HFFc6 (cell line): ENCODE data around the gene LTBP2. TPM values are rescaled to one million over a fixed set of nuclear protein-coding genes. Genes with fewer than 3 reads are reported as not detected.

Experiments
- DNase-seq: peaks from one replicate; pipeline ENCODE4 v3.0.0-alpha.2; 2018
- H3K27ac Mint-ChIP-seq: 2 replicates; pipeline ENCODE4 v1.8.0; 2020; ENCODE audit warnings: mild to moderate bottlenecking, mixed read lengths
- H3K27me3 Mint-ChIP-seq: 2 replicates; pipeline ENCODE4 v1.8.0; 2021; ENCODE audit warnings: mild to moderate bottlenecking, moderate library complexity, mixed read lengths; ENCODE audit not compliant: insufficient read depth
- H3K36me3 Mint-ChIP-seq: 2 replicates; pipeline ENCODE4 v1.8.0; 2021; ENCODE audit warnings: low read depth, mixed read lengths
- H3K4me1 Mint-ChIP-seq: 2 replicates; pipeline ENCODE4 v1.8.0; 2020; ENCODE audit warnings: low read depth, mixed read lengths
- H3K4me3 Mint-ChIP-seq: 2 replicates; pipeline ENCODE4 v1.8.0; 2020; ENCODE audit warnings: mild to moderate bottlenecking, moderate library complexity, mixed read lengths
- H3K9me3 Mint-ChIP-seq: 2 replicates; pipeline ENCODE4 v1.8.0; 2020; ENCODE audit warnings: mild to moderate bottlenecking, mixed read lengths
- total RNA-seq, 6 experiments: library from RNA; stranded (reverse); fragmentation: NEBNext Ultra II Directional; extraction: Animal tissue kit (Norgen Biotek cat#: 25700); gene quantifications; 2 replicates in 1 of 6; 3 replicates in 5 of 6; pipeline ENCODE4 v1.2.3, GENCODE V29; 2021
- TF ChIP-seq, protein P1 (sequence below): fragments of 200-600 bp; sonication (generic); IDR thresholded peaks from 2 replicates; pipeline ENCODE4 v1.5.0; 2021; ENCODE audit warnings: antibody characterized with exemption, mild to moderate bottlenecking

The LTBP2 gene
- total RNA-seq, 6 experiments from 2014 or later = 109 to 165 (median 120) TPM

- peaks cover 4% of the 10 kb centered on the region for H3K27me3 Mint-ChIP-seq
- H3K9me3 Mint-ChIP-seq = no peaks in the 10 kb centered on the region
- H3K4me1 Mint-ChIP-seq = peaks cover 44% of the 10 kb centered on the region
- no peaks in the 10 kb centered on the region for H3K36me3 Mint-ChIP-seq
- H3K27ac Mint-ChIP-seq = no peak overlapping the region
- peak; percentile 25 for DNase-seq
- TF ChIP-seq, protein P1, sequence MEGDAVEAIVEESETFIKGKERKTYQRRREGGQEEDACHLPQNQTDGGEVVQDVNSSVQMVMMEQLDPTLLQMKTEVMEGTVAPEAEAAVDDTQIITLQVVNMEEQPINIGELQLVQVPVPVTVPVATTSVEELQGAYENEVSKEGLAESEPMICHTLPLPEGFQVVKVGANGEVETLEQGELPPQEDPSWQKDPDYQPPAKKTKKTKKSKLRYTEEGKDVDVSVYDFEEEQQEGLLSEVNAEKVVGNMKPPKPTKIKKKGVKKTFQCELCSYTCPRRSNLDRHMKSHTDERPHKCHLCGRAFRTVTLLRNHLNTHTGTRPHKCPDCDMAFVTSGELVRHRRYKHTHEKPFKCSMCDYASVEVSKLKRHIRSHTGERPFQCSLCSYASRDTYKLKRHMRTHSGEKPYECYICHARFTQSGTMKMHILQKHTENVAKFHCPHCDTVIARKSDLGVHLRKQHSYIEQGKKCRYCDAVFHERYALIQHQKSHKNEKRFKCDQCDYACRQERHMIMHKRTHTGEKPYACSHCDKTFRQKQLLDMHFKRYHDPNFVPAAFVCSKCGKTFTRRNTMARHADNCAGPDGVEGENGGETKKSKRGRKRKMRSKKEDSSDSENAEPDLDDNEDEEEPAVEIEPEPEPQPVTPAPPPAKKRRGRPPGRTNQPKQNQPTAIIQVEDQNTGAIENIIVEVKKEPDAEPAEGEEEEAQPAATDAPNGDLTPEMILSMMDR = no peak
- H3K4me3 Mint-ChIP-seq = no peak overlapping the region
These were observed 22.4 kb upstream of the LTBP2 start for GRCh38 chr14:74634481-74634880.

DNA sequence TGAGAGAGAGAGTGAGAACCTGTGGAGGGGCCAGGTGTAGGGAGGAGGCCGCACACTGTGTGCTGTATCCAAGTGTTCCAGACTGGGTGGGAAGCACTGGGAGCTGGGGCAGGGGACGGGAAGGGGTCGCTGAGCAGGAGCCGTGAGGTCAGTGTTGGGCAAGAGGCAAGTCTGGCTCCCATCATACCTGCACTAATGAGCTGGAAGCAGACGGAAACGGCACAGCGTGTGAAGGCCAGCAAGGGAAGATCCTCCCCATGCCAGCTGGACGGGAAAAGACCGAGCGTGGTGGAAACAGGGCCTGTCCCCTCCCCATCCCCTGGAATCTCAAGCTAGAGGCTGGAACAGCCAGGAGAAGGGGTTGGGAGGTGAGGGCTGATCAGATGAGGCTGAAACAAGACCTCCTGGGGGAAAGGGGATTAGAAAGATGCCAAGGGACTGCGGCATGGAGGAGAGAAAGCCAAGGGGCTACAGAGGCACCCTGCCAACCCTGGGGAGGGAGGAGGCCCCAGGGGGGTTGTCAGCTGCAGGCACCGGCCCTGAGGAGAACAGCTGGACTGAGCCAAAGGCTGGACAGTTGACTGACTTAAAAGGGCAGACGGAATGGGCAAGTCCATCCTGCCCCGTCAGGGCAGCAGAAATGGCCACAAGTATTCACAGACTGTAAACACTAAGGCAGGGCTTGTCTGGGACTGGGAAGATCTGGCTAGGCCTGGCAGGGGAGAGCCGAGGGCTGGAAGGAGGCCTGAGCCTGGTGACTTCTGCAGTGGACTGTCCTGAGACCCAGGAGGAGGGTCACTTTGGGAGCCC lies 19.0 kb upstream of the LTBP2 start:
- DNase-seq = no peak
- Mint-ChIP-seq H3K4me3 (no peak overlapping the region), H3K9me3 (no peaks in the 10 kb centered on the region), H3K36me3 (no peaks in the 10 kb centered on the region), H3K27me3 (peaks cover 3% of the 10 kb centered on the region), H3K4me1 (peaks cover 39% of the 10 kb centered on the region), H3K27ac (no peak overlapping the region)
- TF ChIP-seq, protein P1 = no peak

DNA sequence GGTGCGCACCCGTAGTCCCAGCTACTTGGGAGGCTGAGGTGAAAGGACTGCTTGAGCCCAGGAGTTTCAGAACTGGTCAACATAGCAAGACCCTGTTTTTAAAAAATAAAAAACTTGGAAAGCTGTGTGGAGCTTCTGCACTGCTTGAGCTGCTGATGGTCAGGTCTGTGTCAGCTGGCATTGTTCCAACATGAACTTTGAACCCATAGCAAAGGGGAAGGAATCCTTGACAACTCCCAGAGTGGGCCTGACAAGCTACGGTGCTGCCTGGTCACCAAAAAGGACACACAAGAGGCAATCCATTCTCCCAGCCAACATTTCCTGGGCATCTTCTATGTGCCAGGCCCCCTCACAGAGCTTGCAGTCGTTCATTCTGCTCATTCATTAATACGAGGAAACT lies 16.4 kb upstream of the LTBP2 start:
- no peaks in the 10 kb centered on the region for H3K36me3 Mint-ChIP-seq
- TF ChIP-seq, protein P1 = no peak
- no peaks in the 10 kb centered on the region for H3K9me3 Mint-ChIP-seq
- no peak overlapping the region for H3K4me3 Mint-ChIP-seq
- DNase-seq = no peak
- H3K4me1 Mint-ChIP-seq = peaks cover 23% of the 10 kb centered on the region
- peaks cover 2% of the 10 kb centered on the region for H3K27me3 Mint-ChIP-seq
- no peak overlapping the region for H3K27ac Mint-ChIP-seq

DNA sequence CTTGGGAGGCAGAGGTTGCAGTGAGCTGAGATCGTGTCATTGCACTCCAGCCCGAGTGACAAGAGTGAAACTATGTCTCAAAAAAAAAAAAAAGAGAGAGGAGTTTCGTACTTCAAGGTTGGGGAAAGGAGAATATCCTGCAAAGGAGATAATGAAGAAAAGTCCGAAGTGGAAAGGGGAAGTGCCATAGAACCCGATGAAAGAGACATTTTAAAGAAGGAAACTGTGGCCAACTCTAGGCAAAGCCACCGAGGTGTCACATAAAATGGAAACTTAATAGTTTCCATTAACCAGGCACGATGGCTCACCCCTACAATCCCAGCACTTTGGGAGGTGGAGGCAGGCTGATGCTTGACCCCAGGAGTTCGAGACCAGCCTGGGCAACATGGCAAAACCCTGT lies 15.0 kb upstream of the LTBP2 start:
- Mint-ChIP-seq H3K4me1 (peaks cover 24% of the 10 kb centered on the region), H3K4me3 (no peak overlapping the region), H3K27ac (no peak overlapping the region), H3K36me3 (no peaks in the 10 kb centered on the region), H3K27me3 (peaks cover 2% of the 10 kb centered on the region), H3K9me3 (no peaks in the 10 kb centered on the region)
- TF ChIP-seq, protein P1 = no peak
- DNase-seq = no peak

DNA sequence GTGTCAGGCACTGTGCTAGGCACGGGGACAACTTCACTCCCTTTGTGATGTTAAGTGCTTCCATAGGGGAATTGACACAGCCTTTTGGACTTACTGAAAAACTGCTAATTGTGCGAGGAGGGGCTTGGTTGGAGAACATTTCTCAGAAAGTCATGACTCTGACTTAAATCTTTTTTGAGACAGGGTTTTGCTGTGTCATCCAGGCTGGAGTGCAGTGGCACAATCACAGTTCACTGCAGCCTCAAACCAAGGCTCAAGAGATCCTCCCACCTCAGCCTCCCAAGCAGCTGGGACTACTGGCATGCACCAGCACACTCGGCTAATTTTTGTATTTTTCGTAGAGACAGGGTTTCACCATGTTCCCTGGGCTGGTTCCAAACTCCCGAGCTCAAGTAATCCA lies 10.2 kb upstream of the LTBP2 start:
- no peaks in the 10 kb centered on the region for H3K9me3 Mint-ChIP-seq
- H3K4me1 Mint-ChIP-seq = peaks cover 56% of the 10 kb centered on the region
- H3K27me3 Mint-ChIP-seq = peaks cover 2% of the 10 kb centered on the region; the same call in 1 of the 2 replicates
- TF ChIP-seq, protein P1 = no peak
- H3K27ac Mint-ChIP-seq = peak overlapping the region; percentile 97
- no peaks in the 10 kb centered on the region for H3K36me3 Mint-ChIP-seq
- DNase-seq = no peak
- no peak overlapping the region for H3K4me3 Mint-ChIP-seq
